Parathyroid adenoma (tissue), 2 donors: ENCODE measurements around the gene CCDC80.
A peak's percentile ranks its signal among the peaks of the same experiment; 100 is the strongest.

ENCODE experiments used
- H2AFZ ChIP-seq: fragments of 300-600 bp; sonication (generic); one replicate; pipeline ENCODE4 v1.7.0; 2017; ENCODE audit warnings: antibody characterized with exemption, mild to moderate bottlenecking
- H3K27ac ChIP-seq: fragments of 300-600 bp; sonication (generic); one replicate; pipeline ENCODE4 v1.7.0; 2017
- H3K27me3 ChIP-seq: fragments of 300-600 bp; sonication (generic); one replicate; pipeline ENCODE4 v1.7.0; 2017; ENCODE audit warnings: low read length; ENCODE audit not compliant: control insufficient read depth, insufficient read depth
- H3K36me3 ChIP-seq: fragments of 300-600 bp; sonication (generic); one replicate; pipeline ENCODE4 v1.7.0; 2017; ENCODE audit warnings: low read length; ENCODE audit not compliant: control insufficient read depth, insufficient read depth
- H3K4me1 ChIP-seq: fragments of 300-600 bp; sonication (generic); one replicate; pipeline ENCODE4 v1.7.0; 2017; ENCODE audit warnings: control low read depth
- H3K4me2 ChIP-seq: fragments of 300-600 bp; sonication (generic); one replicate; pipeline ENCODE4 v1.7.0; 2017; ENCODE audit warnings: low read length
- H3K4me3 ChIP-seq: fragments of 300-600 bp; sonication (generic); one replicate; pipeline ENCODE4 v1.7.0; 2017; ENCODE audit warnings: low read depth, low read length
- H3K79me2 ChIP-seq: fragments of 300-600 bp; sonication (generic); one replicate; pipeline ENCODE4 v1.7.0; 2017; ENCODE audit warnings: control low read depth
- H3K9ac ChIP-seq: fragments of 300-600 bp; sonication (generic); one replicate; pipeline ENCODE4 v1.7.0; 2017; ENCODE audit warnings: mild to moderate bottlenecking
- H3K9me3 ChIP-seq: fragments of 300-600 bp; sonication (generic); one replicate; pipeline ENCODE4 v1.7.0; 2017; ENCODE audit warnings: low read length; ENCODE audit not compliant: control insufficient read depth
- CTCF ChIP-seq: fragments of 300-600 bp; sonication (generic); IDR thresholded peaks from one replicate; pipeline ENCODE4 v1.7.0; 2017; ENCODE audit warnings: antibody characterized with exemption, mild to moderate bottlenecking
- donor health status: primary hyperparathyroidism.

CCDC80 gene

DNA sequence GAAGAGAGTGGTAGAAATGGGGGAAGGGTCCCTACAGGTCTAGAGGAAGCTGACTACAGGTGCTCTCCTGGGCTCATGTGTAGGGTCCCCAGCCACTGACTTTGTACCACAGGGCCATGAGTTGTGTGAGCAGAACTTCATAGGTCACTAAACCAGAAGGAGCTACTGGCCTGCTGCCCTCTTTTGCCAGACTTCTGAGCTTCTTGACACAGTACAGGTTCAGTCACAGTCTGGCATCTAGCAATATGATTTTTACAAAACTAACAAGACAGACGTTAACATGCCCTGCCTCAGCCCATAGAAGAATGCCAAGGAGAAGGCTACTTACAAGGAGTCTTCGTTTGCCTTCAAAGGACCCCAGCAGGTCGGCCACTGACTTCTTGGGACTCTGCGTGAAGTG, 3.2 kb downstream of the CCDC80 start:
- Histone ChIP-seq H3K4me2 (no peak overlapping the region), H2AFZ (no peak overlapping the region), H3K9ac (no peak overlapping the region), H3K27me3 (no peaks in the 10 kb centered on the region), H3K4me3 (no peak overlapping the region), H3K79me2 (no peaks in the 10 kb centered on the region), H3K36me3 (no peaks in the 10 kb centered on the region), H3K4me1 (peaks cover 5% of the 10 kb centered on the region), H3K27ac (no peak overlapping the region), H3K9me3 (no peaks in the 10 kb centered on the region)
- TF ChIP-seq CTCF, result no peak

DNA sequence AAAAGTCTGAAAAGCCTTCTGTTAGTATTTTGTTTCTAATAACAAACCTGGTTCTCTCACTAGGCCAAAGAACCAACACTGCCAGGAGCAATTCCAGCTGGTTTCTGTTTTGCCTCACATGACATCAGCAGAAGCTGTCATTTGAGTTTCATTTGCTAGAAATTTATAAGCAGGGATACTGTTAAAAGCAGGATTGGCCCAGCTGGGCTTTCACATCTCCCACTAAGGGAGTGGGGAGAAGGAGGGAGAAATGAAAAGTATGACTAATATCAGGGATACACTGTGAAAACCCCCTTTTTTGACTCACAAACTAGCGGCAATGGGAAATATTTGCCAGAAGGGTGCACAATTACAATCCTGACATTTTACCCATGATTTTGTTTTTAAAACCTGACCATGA, 5.3 kb downstream of the CCDC80 start:
- no peaks in the 10 kb centered on the region for H3K4me1 ChIP-seq
- no peak overlapping the region for H3K4me3 ChIP-seq
- H3K27ac ChIP-seq, result no peak overlapping the region

GRCh38 chr3:112634786-112635541, 6.0 kb downstream of the CCDC80 start:
- H3K4me1 ChIP-seq, result no peaks in the 10 kb centered on the region
- no peaks in the 10 kb centered on the region for H3K36me3 ChIP-seq
- H3K9ac ChIP-seq, result no peak overlapping the region
- no peak overlapping the region for H3K4me2 ChIP-seq
- no peak overlapping the region for H3K4me3 ChIP-seq
- no peaks in the 10 kb centered on the region for H3K79me2 ChIP-seq
- no peak for TF ChIP-seq CTCF
- H2AFZ ChIP-seq, result peak overlapping the region; percentile 45
- H3K9me3 ChIP-seq, result no peaks in the 10 kb centered on the region
- no peaks in the 10 kb centered on the region for H3K27me3 ChIP-seq
- no peak overlapping the region for H3K27ac ChIP-seq

More for the DNA sequence above, 5.3 kb downstream of the CCDC80 start:
- Histone ChIP-seq H3K79me2 (no peaks in the 10 kb centered on the region), H3K27me3 (no peaks in the 10 kb centered on the region), H2AFZ (no peak overlapping the region), H3K9me3 (no peaks in the 10 kb centered on the region), H3K36me3 (no peaks in the 10 kb centered on the region), H3K4me2 (no peak overlapping the region), H3K9ac (no peak overlapping the region)
- TF ChIP-seq CTCF, result no peak

GRCh38 chr3:112633757-112634156, 7.2 kb downstream of the CCDC80 start:
- no peaks in the 10 kb centered on the region for H3K4me1 ChIP-seq

More at GRCh38 chr3:112633757-112634156, 7.2 kb downstream of the CCDC80 start:
- Histone ChIP-seq H3K36me3 (no peaks in the 10 kb centered on the region), H3K27me3 (no peaks in the 10 kb centered on the region), H3K79me2 (no peaks in the 10 kb centered on the region), H3K9me3 (no peaks in the 10 kb centered on the region), H3K4me3 (no peak overlapping the region), H2AFZ (no peak overlapping the region), H3K27ac (no peak overlapping the region), H3K9ac (no peak overlapping the region), H3K4me2 (no peak overlapping the region)
- TF ChIP-seq CTCF, result no peak
